ENCODE measurements around the gene IGFBP2.

IGFBP2 gene

GRCh38 chr2:216608525-216608924 lies 24.7 kb upstream of the IGFBP2 start:
- Histone ChIP-seq H3K4me3 (no peak overlapping the region), H3K27ac (no peak overlapping the region)

DNA sequence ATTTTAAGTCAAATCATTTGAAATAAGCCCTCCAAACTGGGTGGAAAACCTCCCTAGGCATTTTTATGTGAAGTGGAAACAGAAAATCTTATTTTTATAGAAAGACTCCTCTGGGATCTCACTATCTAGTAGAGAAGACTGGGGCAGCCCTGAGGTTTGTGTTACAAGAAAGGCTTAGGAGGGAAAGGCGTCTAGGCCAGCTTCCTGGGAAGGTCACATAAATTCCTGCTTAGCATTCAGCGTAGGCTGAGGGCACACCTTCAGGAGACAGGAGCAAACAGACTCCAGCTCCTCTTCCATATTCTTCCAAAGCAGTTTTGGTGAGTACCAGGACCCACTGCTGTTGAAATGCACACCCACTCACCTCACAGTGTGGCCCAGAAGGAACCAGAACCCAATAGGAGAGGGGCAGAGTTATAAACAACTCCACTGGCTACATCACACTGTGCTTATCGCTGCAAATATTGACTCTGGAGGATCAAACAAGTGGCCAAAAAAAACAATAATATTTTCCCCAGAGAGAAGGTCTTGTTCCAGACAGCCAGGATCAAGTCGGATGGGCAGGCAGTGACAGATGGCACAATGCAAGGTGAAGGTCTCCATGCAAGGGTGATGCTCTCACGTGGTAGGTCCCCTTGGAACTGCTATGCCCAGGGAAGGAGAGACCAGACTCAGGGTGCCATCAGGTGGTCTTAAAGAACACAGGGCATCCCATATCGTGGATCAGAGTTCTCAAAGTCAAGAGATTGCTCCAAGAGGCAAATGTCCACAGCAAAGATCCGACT lies 17.7 kb upstream of the IGFBP2 start:
- H3K27ac ChIP-seq = no peak overlapping the region

DNA sequence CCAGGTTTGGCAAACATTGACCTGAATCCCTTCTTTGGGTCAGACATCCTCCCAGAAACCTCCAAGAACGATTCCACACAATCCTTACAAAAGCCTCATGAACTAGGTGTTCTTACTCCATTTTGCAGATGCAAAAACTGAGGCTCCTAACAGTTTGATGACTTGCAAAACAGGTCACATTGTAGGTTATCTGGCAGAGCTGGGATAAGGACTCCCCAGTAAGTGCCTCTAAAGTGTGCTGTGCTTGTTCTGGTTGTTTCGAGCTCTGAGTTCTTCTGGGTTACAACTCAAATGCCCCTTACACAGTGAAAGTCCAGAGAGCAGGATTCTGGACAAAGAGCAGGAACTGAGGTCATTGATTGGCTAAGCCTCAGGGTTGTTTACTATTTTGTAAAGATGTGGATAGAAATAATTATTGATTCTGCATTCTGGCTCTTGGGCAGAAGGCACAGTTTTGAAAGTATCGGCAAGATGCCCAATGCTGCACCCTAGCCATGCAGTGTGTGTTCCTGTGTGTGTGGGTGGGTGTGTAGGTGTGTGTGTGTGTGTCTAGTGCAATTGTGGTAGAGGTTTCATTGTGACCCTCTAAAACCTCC lies 17.0 kb upstream of the IGFBP2 start:
- Histone ChIP-seq H3K4me3 (no peak overlapping the region), H3K27ac (no peak overlapping the region)

More for the DNA sequence above, 17.7 kb upstream of the IGFBP2 start:
- no peak overlapping the region for H3K4me3 ChIP-seq

- Histone ChIP-seq H3K27ac (no peak overlapping the region), H3K4me3 (no peak overlapping the region)
Measured at GRCh38 chr2:216617159-216617815, 15.9 kb upstream of the IGFBP2 start.

GRCh38 chr2:216618785-216619184 lies 14.4 kb upstream of the IGFBP2 start:
- no peak overlapping the region for H3K27ac ChIP-seq
- H3K4me3 ChIP-seq = no peak overlapping the region

- peak overlapping the region in 1 of 21 experiments; percentile 3 for H3K27ac ChIP-seq
- H3K4me3 ChIP-seq = no peak overlapping the region
Measured at GRCh38 chr2:216619411-216620393, 13.5 kb upstream of the IGFBP2 start.

- no peak overlapping the region for H3K4me3 ChIP-seq
- H3K27ac ChIP-seq = peak overlapping the region in 1 of 21 experiments; percentile 30
Measured at GRCh38 chr2:216620786-216621185, 12.4 kb upstream of the IGFBP2 start.

DNA sequence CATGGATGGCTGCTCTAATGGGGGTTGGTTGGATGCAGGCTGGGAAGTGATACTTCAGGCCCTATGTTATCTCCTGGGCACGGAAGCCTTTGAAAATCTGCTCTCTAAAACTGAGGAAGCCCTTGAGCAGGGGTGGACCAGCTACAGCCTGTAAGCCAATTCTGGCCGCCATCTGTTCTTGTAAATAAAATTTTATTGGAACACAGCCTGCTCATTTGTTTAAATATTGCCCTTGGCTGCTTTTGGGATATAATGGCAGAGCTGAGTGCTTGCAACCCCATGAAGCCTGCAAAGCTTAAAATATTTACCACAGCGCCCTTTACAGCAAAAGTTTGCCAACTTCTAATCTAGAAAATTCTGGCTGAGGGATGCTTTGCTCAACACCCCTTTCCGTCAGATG lies 11.9 kb upstream of the IGFBP2 start:
- Histone ChIP-seq H3K27ac (peak overlapping the region in 1 of 21 experiments; percentile 30), H3K4me3 (no peak overlapping the region)

DNA sequence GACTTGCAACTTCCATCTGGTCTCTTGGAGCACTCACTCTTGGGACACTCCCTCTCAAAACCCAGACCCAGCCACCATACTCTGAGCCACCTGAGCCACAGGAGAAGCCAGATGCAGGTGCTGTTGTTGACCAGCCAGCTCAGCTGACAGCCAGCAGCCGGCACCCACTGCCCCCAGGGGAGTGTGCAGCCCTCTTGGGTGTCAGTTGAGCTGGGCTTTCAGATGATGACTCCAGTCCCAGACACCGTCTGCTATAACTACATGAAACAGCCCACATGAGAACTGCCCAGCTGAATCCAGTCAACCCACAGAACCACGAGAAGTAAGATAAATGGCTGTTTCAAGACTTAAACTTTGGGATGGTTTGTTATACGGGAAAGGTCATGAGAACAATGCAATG lies 10.7 kb upstream of the IGFBP2 start:
- H3K27ac ChIP-seq = no peak overlapping the region
- H3K4me3 ChIP-seq = no peak overlapping the region

- Histone ChIP-seq H3K27ac (no peak overlapping the region), H3K4me3 (no peak overlapping the region)
Measured at GRCh38 chr2:216624251-216624650, 9.0 kb upstream of the IGFBP2 start.

GRCh38 chr2:216626168-216626874 lies 6.9 kb upstream of the IGFBP2 start:
- H3K27ac ChIP-seq = no peak overlapping the region

GRCh38 chr2:216626875-216627245 lies 6.4 kb upstream of the IGFBP2 start:
- no peak overlapping the region for H3K4me3 ChIP-seq
- no peak overlapping the region for H3K27ac ChIP-seq

More at GRCh38 chr2:216626168-216626874, 6.9 kb upstream of the IGFBP2 start:
- no peak overlapping the region for H3K4me3 ChIP-seq

DNA sequence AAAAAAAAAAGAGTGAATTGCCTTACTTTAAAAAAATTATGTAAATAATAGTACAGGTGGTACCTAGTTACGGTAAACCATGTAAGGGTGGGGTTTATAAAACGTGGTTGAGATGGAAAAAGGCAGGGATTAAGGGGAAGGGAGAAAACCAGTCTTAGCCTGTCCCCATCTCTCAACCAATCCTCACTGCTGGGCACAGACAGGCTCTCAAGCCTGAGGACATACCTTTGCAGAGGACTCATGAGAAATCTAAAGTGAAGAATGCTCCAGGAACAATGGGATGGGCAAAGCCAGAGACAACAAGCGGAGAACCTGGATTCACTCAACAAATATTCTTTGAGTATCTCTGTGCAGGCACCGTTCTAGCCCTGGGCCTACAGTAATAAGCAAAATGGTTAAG lies 3.4 kb upstream of the IGFBP2 start:
- Histone ChIP-seq H3K4me3 (no peak overlapping the region), H3K27ac (no peak overlapping the region)

DNA sequence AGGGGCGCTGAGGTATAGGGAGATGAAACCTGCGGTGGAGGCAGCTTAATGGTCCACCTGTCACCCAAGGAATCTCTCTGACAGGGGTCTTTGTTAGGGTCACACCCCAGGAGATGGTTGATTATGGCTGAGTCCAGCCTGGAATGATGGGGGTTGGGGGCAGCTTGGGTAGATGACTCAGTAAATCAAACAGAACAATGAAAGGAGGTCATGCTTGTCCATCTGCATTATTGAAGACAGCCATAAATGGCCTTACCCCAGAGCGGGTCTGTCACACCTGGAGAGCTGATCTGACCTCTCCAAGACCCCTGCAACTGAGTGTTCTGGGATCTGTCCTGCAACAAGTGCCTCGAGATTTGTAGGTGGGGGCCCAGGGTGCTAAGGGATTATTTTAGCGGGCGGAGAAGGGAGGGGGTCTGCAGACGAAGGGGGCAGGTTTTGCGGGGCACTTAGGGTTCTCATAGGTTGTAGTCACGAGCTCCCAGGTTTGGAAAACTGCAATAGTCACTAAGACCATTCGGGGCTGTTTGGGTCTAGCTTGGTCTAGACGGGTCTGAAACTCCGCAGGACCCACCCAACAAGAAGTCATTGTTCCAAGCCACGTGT lies 771 bp upstream of the IGFBP2 start:
- Histone ChIP-seq H3K4me3 (no peak overlapping the region), H3K27ac (no peak overlapping the region)

DNA sequence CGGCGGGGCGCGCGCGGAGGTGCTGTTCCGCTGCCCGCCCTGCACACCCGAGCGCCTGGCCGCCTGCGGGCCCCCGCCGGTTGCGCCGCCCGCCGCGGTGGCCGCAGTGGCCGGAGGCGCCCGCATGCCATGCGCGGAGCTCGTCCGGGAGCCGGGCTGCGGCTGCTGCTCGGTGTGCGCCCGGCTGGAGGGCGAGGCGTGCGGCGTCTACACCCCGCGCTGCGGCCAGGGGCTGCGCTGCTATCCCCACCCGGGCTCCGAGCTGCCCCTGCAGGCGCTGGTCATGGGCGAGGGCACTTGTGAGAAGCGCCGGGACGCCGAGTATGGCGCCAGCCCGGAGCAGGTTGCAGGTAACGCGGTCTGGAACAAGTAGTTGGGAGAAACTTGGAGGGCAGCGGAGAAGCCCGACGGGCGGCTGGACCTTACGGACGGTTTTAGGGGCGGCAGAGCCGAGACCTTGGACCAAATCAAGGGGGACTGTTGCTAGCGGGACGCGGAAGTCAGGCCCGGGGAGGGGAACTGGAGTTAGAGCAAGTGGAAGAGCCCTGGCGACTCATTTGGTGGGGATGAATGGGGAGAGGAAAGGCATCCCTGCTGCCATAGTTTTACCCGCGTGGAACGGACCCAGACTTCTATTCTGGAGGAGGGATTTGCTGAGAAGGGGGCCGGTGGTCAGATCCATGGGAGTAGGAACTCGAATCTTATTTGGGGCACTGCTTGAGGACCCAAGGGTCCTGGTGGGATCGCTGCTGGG lies 573 bp downstream of the IGFBP2 start:
- Histone ChIP-seq H3K27ac (peak overlapping the region in 2 of 21 experiments; percentile 11 to 51), H3K4me3 (peak overlapping the region; percentile 23 to 47 (median 37))

DNA sequence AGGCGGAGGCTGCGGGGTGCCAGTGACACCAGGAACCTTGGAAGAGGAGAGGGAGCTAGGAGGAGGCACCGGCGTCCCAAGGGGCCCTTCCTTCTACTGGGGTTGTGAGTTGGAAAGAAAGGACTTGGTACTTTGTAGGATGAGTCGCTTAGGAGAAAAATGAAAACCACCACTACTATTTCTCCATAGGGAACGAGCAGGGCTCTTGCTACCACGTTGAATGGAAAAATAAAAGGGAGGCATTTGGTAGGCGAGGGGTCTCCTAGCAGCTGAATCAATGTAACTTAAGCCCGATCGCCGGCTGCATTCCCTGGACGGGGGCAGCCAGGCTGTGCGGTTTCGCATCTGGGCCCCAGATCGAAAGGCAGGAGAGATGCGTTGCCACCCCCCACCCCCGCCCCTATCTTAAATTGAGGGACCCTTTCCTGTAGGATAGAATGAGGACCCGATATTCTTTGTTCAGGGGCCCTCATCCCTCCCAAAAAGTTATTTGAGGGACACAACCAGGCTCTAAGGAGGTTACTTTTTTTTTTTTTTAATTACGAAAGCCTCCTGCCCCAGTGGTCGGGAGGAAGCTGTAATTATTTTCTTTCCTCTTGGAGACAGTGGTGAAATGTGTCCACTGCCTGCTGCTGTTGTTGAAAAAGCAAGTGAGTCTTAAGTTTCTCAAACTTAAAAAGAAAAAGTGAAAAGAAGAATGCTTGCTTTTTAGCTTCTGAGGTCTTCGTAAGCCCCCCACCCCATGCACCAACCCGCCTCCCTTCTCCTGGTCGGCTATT lies 1.3 kb downstream of the IGFBP2 start:
- Histone ChIP-seq H3K27ac (peak overlapping the region in 1 of 21 experiments; percentile 11), H3K4me3 (peak overlapping the region; percentile 23 to 47 (median 37))

DNA sequence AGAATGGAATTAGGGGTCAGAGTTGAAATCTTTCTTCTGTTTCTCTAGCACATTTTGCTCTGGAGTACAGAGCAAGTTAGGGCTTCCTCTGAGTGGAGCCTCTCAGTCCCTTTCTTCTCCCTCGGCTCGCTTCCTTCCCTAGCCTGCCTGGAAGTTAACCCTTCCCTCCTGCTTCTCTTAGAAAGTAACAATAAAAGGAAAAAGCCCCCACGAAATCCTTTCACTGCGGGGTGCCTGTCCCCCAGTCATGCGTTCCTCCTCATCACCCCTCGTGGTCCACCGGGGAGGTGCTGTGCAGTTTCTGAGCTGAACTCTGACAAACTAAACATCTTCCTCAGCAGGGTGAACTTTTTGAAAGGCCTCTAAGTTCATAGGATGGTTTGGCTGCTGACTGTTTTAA lies 2.0 kb downstream of the IGFBP2 start:
- no peak overlapping the region for H3K4me3 ChIP-seq
- H3K27ac ChIP-seq = no peak overlapping the region

Measured in skin epidermis (tissue), 12 donors.